WTC11 (cell line): ENCODE results near the gene KRTAP5-1. TPM values are rescaled to one million over a fixed set of nuclear protein-coding genes. Genes with fewer than 3 reads are reported as not detected.

Experiments used
- ATAC-seq: fragments of 200-7000 bp; cut with Tn5 transposase; 2 replicates; pipeline ENCODE4 v1.10.0; 2021; ENCODE audit warnings: mild to moderate bottlenecking, moderate library complexity
- CTCF ChIA-PET: fragments of 300-600 bp; sonication (Branson Sonifier 250); formaldehyde crosslinking; loops from one replicate; lab custom pipeline; 2021; ENCODE audit warnings: antibody characterized with exemption; lab: Charles Lee
- POLR2A ChIA-PET: fragments of 350-600 bp; sonication (Branson Sonifier 250); formaldehyde crosslinking; loops from one replicate; lab custom pipeline; 2021; ENCODE audit warnings: antibody characterized with exemption; lab: Charles Lee
- DNase-seq: peaks from one replicate; pipeline ENCODE4 v3.0.0; 2021; ENCODE audit warnings: low spot score
- H3K27ac Mint-ChIP-seq: 2 replicates; pipeline ENCODE4 v1.8.0; 2021; ENCODE audit warnings: mixed read lengths
- H3K27me3 Mint-ChIP-seq: 2 replicates; pipeline ENCODE4 v1.8.0; 2021; ENCODE audit warnings: low read depth, mild to moderate bottlenecking, moderate library complexity, mixed read lengths
- H3K36me3 Mint-ChIP-seq: 2 replicates; pipeline ENCODE4 v1.8.0; 2021; ENCODE audit warnings: mixed read lengths
- H3K4me1 Mint-ChIP-seq: 2 replicates; pipeline ENCODE4 v1.8.0; 2022; ENCODE audit warnings: mixed read lengths
- H3K4me3 Mint-ChIP-seq: 2 replicates; pipeline ENCODE4 v1.8.0; 2021; ENCODE audit warnings: mild to moderate bottlenecking, moderate library complexity, mixed read lengths
- H3K9me3 Mint-ChIP-seq: 2 replicates; pipeline ENCODE4 v1.8.0; 2021; ENCODE audit warnings: mixed read lengths
- CREB1 ChIP-seq: sonication (generic); formaldehyde crosslinking; IDR thresholded peaks from 2 replicates; pipeline ENCODE4 v1.8.0; 2023; ENCODE audit warnings: mild to moderate bottlenecking, missing genetic modification reagents
- CREM ChIP-seq: sonication (generic); formaldehyde crosslinking; IDR thresholded peaks from 2 replicates; pipeline ENCODE4 v1.8.1; 2022; ENCODE audit warnings: mild to moderate bottlenecking, missing genetic modification reagents, moderate library complexity
- ETV6 ChIP-seq: sonication (generic); formaldehyde crosslinking; IDR thresholded peaks from 2 replicates; pipeline ENCODE4 v1.8.1; 2022; ENCODE audit warnings: mild to moderate bottlenecking, missing genetic modification reagents
- FOXK1 ChIP-seq: sonication (generic); formaldehyde crosslinking; IDR thresholded peaks from 2 replicates; pipeline ENCODE4 v1.8.0; 2022; ENCODE audit warnings: mild to moderate bottlenecking, moderate library complexity, missing genetic modification reagents
- GTF2I ChIP-seq: fragments of 250-450 bp; sonication (Bioruptor Pico); conservative IDR thresholded peaks from 2 replicates; pipeline ENCODE4 v1.4.0; 2021; ENCODE audit warnings: mild to moderate bottlenecking
- HMGA2 ChIP-seq: fragments of 250-450 bp; sonication (Bioruptor Pico); IDR thresholded peaks from 2 replicates; pipeline ENCODE4 v1.4.0; 2021; ENCODE audit warnings: mild to moderate bottlenecking, moderate library complexity
- IRF2 ChIP-seq: sonication (generic); formaldehyde crosslinking; IDR thresholded peaks from 2 replicates; pipeline ENCODE4 v1.8.0; 2022; ENCODE audit warnings: low read depth, missing genetic modification reagents, borderline replicate concordance
- MXD4 ChIP-seq: fragments of 250-450 bp; sonication (Bioruptor Pico); IDR thresholded peaks from 2 replicates; pipeline ENCODE4 v1.8.0; 2021; ENCODE audit warnings: mild to moderate bottlenecking, moderate library complexity, borderline replicate concordance
- NR1H2 ChIP-seq: sonication (generic); formaldehyde crosslinking; IDR thresholded peaks from 2 replicates; pipeline ENCODE4 v1.9.0; 2021; ENCODE audit warnings: mild to moderate bottlenecking, moderate library complexity, missing genetic modification reagents
- TEAD1 ChIP-seq: sonication (generic); formaldehyde crosslinking; IDR thresholded peaks from 2 replicates; pipeline ENCODE4 v1.8.0; 2022; ENCODE audit warnings: mild to moderate bottlenecking, missing genetic modification reagents
- TP53 ChIP-seq: sonication (generic); formaldehyde crosslinking; IDR thresholded peaks from 2 replicates; pipeline ENCODE4 v1.8.1; 2023; ENCODE audit warnings: mild to moderate bottlenecking, missing genetic modification reagents
- total RNA-seq: library from RNA; stranded (reverse); gene quantifications from 3 replicates; pipeline ENCODE4 v1.2.3, GENCODE V29; 2021
- TF ChIP-seq, protein P1 (sequence below): sonication (generic); formaldehyde crosslinking; IDR thresholded peaks from 2 replicates; pipeline ENCODE4 v1.8.0; 2023; ENCODE audit warnings: mild to moderate bottlenecking, missing genetic modification reagents
- TF ChIP-seq, protein P2 (sequence below): fragments of 250-450 bp; sonication (Bioruptor Pico); conservative IDR thresholded peaks from 2 replicates; pipeline ENCODE4 v1.9.0; 2021; ENCODE audit warnings: mild to moderate bottlenecking
- TF ChIP-seq, protein P3 (sequence below): sonication (generic); formaldehyde crosslinking; IDR thresholded peaks from 2 replicates; pipeline ENCODE4 v1.8.0; 2022; ENCODE audit warnings: mild to moderate bottlenecking, missing genetic modification reagents
- TF ChIP-seq, protein P4 (sequence below): sonication (generic); formaldehyde crosslinking; conservative IDR thresholded peaks from 2 replicates; pipeline ENCODE4 v1.8.1; 2023; ENCODE audit warnings: mild to moderate bottlenecking, low read depth, missing genetic modification reagents, moderate library complexity

The KRTAP5-1 gene
- total RNA-seq, 1 experiment from 2014 or later = not detected

DNA sequence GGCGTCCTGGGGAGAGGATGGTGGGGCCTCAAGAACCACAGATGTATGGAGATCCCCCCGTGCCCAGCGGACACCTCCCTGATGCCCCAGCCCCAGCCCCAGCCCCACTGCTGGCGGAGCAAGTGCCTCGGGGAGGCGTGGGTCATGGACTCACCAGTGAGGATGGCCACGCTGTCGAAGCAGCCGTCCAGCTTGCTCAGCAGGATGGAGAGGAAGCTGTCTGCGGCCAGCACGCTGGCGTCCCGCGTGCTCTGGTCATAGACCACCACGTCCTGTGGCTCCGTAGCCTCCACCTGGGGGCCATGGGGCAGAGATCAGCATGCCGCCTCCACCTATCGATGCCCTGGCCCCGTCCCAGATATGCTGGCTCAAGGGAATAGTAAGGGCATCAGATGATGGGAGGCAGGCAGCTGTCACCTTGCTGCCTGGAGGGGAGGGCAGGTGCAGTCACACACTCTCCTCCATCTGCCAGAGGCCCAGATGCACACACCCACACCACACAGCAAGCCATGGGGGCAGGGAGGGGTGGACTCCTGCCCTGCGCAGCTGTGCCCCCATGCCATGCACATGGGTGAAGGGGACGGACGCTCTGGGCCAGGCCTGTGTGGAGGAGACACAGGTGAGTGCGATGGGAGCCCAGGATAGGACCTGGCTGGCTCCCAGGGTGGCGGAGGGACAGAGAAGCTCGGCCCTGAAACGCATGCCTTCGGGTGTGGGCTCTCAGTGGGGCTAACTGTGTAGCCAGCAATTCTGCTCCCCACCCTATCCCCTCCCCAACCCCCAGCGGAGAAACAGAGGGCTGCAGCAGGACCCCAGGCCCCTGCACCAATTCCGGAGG is 21.2 kb downstream of the KRTAP5-1 start:
- Mint-ChIP-seq H3K27ac (no peak overlapping the region), H3K27me3 (peaks cover 26% of the 10 kb centered on the region), H3K4me3 (no peak overlapping the region), H3K36me3 (no peaks in the 10 kb centered on the region), H3K4me1 (peaks cover 12% of the 10 kb centered on the region), H3K9me3 (no peaks in the 10 kb centered on the region)
- DNase-seq (no peak), ATAC-seq (no peak; the same call in 1 of the 2 replicates)
- POLR2A ChIA-PET = interaction anchor here (0.6 to 1.7 kb wide), 3 partner anchors 15 to 49 kb away, joined by 3 to 9 read pairs (median 6); no protein-coding TSS in a partner anchor
- TF ChIP-seq HMGA2 (CRISPR knock-in tag) (no peak), TP53 (CRISPR knock-in tag) (0 out of 2 replicates have a peak, but pooled peaks have one; percentile 25)
- CTCF ChIA-PET = interaction anchor here (0.9 to 4.1 kb wide), 8 partner anchors 8 to 59 kb away, joined by 3 to 54 read pairs (median 8); no protein-coding TSS in a partner anchor

DNA sequence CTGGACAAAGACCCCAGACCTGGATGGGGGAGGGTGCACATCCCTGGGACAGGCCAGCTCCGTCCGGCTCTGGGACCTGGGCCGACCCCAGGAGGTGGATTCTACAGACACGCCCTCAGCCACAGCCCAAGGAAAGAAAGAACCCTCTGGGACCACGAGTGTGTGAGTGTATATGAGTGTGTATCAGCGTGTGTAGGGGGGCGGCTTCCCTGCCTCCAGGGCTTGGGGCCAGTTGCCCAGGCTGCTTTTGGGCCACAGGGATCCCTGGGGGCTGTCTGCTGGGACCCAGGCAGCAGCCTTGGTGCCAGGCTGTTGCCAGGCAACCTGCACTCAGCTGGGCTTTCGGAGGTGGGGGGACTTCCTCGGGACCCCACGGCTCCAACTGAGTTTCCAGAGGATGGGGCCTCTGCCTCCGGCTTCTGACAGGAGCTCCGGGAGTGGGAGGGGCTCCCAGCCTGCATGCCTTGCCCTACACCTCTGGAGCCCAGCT is 21.9 kb downstream of the KRTAP5-1 start:
- H3K27me3 Mint-ChIP-seq = peaks cover 29% of the 10 kb centered on the region
- DNase-seq (no peak), ATAC-seq (no peak)
- TF ChIP-seq TEAD1 = no peak
- no peak for TF ChIP-seq FOXK1 (CRISPR knock-in tag)
- no peak for TF ChIP-seq NR1H2 (CRISPR knock-in tag)
- TF ChIP-seq GTF2I (CRISPR knock-in tag) = no peak
- TF ChIP-seq, protein P1, sequence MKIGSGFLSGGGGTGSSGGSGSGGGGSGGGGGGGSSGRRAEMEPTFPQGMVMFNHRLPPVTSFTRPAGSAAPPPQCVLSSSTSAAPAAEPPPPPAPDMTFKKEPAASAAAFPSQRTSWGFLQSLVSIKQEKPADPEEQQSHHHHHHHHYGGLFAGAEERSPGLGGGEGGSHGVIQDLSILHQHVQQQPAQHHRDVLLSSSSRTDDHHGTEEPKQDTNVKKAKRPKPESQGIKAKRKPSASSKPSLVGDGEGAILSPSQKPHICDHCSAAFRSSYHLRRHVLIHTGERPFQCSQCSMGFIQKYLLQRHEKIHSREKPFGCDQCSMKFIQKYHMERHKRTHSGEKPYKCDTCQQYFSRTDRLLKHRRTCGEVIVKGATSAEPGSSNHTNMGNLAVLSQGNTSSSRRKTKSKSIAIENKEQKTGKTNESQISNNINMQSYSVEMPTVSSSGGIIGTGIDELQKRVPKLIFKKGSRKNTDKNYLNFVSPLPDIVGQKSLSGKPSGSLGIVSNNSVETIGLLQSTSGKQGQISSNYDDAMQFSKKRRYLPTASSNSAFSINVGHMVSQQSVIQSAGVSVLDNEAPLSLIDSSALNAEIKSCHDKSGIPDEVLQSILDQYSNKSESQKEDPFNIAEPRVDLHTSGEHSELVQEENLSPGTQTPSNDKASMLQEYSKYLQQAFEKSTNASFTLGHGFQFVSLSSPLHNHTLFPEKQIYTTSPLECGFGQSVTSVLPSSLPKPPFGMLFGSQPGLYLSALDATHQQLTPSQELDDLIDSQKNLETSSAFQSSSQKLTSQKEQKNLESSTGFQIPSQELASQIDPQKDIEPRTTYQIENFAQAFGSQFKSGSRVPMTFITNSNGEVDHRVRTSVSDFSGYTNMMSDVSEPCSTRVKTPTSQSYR = no peak
- no peak for TF ChIP-seq CREM (CRISPR knock-in tag)
- TF ChIP-seq MXD4 (CRISPR knock-in tag) = no peak
- TF ChIP-seq CREB1 (CRISPR knock-in tag) = no peak
- no peak for TF ChIP-seq TP53 (CRISPR knock-in tag)
- TF ChIP-seq, protein P2, sequence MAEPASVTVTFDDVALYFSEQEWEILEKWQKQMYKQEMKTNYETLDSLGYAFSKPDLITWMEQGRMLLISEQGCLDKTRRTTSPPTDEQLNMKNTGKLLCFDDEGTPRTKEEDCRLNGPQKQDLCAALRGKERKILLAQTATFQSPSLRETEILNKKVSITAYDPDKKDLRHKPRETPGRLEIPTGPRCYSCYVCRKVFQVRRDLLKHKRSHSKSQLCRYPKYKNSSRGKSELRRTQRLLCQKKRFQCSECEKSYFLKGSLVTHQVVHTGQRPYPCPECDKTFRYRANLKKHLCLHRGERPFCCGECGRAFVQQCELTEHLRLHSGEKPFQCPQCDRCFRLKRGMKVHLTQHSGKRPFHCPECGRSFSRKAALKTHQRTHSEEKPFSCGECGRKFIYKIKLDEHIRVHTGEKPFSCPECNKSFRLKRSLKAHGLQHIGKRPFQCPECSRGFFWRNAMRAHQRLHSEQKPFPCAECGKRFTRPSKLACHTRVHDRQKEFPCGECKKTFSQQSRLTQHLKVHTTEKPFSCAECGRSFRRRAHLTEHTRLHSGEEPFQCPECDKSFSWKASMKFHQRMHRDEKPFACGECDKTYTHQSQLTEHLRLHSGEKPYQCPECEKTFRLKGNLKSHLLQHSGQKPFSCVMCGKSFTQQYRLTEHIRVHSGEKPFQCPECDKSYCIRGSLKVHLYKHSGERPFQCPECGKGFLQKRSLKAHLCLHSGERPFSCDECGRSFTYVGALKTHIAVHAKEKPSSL (CRISPR knock-in tag) = no peak
- TF ChIP-seq IRF2 (CRISPR knock-in tag) = no peak
- TF ChIP-seq ETV6 (CRISPR knock-in tag) = no peak
- TF ChIP-seq, protein P3, sequence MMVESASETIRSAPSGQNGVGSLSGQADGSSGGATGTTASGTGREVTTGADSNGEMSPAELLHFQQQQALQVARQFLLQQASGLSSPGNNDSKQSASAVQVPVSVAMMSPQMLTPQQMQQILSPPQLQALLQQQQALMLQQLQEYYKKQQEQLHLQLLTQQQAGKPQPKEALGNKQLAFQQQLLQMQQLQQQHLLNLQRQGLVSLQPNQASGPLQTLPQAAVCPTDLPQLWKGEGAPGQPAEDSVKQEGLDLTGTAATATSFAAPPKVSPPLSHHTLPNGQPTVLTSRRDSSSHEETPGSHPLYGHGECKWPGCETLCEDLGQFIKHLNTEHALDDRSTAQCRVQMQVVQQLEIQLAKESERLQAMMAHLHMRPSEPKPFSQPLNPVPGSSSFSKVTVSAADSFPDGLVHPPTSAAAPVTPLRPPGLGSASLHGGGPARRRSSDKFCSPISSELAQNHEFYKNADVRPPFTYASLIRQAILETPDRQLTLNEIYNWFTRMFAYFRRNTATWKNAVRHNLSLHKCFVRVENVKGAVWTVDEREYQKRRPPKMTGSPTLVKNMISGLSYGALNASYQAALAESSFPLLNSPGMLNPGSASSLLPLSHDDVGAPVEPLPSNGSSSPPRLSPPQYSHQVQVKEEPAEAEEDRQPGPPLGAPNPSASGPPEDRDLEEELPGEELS (CRISPR knock-in tag) = no peak
- TF ChIP-seq, protein P4, sequence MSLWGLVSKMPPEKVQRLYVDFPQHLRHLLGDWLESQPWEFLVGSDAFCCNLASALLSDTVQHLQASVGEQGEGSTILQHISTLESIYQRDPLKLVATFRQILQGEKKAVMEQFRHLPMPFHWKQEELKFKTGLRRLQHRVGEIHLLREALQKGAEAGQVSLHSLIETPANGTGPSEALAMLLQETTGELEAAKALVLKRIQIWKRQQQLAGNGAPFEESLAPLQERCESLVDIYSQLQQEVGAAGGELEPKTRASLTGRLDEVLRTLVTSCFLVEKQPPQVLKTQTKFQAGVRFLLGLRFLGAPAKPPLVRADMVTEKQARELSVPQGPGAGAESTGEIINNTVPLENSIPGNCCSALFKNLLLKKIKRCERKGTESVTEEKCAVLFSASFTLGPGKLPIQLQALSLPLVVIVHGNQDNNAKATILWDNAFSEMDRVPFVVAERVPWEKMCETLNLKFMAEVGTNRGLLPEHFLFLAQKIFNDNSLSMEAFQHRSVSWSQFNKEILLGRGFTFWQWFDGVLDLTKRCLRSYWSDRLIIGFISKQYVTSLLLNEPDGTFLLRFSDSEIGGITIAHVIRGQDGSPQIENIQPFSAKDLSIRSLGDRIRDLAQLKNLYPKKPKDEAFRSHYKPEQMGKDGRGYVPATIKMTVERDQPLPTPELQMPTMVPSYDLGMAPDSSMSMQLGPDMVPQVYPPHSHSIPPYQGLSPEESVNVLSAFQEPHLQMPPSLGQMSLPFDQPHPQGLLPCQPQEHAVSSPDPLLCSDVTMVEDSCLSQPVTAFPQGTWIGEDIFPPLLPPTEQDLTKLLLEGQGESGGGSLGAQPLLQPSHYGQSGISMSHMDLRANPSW (CRISPR knock-in tag) = no peak
- POLR2A ChIA-PET = no interaction called here
- H3K9me3 Mint-ChIP-seq = no peaks in the 10 kb centered on the region
- H3K4me3 Mint-ChIP-seq = no peak overlapping the region
- no peaks in the 10 kb centered on the region for H3K36me3 Mint-ChIP-seq
- H3K4me1 Mint-ChIP-seq = peaks cover 11% of the 10 kb centered on the region
- no peak overlapping the region for H3K27ac Mint-ChIP-seq
- CTCF ChIA-PET = interaction anchor here (2.1 to 4.1 kb wide), 4 partner anchors 9 to 32 kb away, joined by 8 to 54 read pairs (median 32); no protein-coding TSS in a partner anchor
